HG03439 (cell line): ENCODE results near the gene SLC23A3.
A peak's percentile ranks its signal among the peaks of the same experiment; 100 is the strongest.

Experiments used
- ATAC-seq: cut with Tn5 transposase; IDR thresholded peaks from one replicate; pipeline ENCODE4 v1.9.1; 2021; ENCODE audit warnings: mild to moderate bottlenecking, moderate library complexity; ENCODE audit not compliant: unreplicated experiment

SLC23A3 gene

GRCh38 chr2:219176818-219177551, 7.2 kb upstream of the SLC23A3 start, which contains the start of gene CNPPD1:
Gene CNPPD1, minus strand, starts transcription at chr2:219176925. Its CDS starts 97 bp downstream, at chr2:219176828.
- ATAC-seq: peak; percentile 67

DNA sequence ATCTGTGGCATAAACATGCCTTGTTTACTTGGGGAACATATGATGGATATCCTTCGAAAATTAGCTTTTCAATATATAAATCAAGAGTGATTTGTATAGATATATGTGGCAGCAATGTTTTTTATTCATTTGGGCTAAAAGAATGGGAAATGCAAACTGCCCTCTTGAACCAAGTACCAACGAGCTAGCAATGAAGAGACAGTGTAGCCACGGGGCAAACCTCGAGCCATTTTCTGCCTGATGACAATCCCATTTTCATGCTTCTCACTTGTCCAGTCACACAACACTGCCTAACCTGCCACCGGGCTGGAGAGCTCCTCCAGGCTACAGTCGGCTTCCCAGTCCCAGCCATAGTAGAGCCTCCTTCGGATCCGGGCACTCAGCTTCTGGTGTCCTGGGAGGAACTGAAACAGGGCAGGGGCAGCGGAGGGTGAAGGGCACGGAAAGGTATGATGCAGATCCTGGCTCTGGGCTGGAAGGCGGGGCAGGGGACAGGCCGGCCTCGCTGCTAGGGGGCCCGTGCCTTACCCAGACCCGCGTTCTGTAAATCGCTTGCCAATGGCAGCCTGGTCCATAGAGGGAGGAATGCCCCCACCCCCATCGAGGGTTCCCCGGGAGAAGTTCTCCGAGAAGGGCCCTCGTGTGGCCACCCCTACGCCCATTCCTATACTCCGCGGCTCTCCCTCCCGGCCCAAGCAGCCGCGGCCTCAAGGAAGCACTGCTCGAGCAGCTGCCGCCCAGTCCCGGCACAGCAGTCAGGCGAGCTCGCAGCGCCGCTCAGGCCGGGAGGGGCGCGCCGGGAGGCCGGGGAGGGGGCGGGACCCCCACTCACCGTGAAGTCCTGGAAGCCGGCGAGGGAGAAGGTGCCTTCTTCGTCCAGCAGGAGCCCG, 6.3 kb upstream of the SLC23A3 start:
- ATAC-seq: peak; percentile 8

DNA sequence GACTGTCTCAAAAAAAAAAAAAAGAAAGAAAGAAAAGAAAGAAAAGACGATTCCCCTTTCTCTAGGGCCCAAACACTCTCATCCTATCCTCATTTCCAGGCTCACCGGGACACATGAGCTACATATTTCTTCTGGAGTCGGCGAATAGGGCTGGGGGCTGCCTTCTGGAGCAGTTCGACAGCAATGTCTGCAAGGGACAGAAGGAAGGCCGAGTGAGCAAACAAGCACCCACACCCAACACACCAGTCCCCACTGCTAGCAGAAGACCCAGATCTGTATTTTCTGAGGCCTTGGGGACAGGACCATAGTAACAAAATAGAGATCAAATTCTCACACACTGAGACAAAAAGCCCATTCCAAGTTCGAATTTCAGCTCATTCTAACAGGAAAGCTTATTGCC, 5.7 kb upstream of the SLC23A3 start:
- ATAC-seq: no peak

DNA sequence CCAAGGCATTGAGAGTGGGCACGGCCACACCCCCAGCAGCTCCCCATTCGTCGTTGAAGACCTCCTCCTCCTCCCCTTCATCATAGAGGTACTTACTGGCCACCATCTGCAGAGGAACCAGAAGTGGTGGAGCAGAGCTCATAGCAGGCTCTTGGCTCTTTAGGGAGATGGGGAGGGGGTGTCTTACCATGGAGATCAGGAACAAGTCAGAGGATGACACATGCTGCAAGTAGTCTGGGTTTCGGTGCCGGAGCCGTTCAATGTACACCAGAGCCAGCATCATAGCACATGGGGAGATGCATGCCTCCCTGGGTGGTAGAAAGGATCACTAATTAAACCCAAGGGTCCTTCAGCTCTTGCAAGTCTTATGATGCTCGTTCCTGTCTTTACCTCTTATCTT, 5.0 kb upstream of the SLC23A3 start:
- no peak for ATAC-seq

DNA sequence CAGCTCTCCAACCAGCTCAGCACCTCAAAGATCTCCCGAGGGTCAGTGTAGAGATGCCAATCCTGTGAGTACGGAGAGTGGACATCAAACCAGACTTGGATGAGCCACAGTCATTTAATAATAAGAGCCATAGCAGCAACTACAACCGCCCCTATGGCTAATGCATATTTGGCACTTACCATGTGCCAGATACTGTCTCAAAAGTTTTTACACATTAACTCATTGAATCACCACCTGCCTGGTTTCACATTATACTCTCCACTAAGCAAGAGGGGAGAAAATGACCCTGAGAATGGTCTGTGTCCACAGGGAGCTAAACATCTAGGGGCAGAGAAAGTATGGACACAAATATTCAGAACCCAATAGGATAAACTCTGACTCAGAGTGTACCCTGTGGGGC, 4.3 kb upstream of the SLC23A3 start:
- no peak for ATAC-seq

DNA sequence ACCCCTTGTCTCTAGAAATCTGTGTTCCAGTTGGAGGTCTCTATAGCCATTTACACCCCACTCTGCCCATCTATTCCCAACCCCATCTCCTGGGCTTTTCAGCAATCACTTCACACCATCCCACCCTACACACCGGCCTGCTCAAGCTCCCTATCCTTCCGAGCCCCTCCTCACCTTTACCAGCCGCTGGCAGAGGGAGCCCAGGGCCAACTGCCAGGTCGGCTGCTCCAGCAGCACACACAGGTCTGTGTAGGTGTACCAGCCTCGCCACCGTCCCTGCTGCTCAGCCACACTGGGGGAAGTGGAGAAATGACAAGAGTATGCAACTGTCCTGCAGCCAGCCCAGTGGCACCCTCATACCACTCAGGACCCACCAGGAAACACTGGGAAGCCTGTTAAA, 3.3 kb upstream of the SLC23A3 start:
- ATAC-seq: no peak

DNA sequence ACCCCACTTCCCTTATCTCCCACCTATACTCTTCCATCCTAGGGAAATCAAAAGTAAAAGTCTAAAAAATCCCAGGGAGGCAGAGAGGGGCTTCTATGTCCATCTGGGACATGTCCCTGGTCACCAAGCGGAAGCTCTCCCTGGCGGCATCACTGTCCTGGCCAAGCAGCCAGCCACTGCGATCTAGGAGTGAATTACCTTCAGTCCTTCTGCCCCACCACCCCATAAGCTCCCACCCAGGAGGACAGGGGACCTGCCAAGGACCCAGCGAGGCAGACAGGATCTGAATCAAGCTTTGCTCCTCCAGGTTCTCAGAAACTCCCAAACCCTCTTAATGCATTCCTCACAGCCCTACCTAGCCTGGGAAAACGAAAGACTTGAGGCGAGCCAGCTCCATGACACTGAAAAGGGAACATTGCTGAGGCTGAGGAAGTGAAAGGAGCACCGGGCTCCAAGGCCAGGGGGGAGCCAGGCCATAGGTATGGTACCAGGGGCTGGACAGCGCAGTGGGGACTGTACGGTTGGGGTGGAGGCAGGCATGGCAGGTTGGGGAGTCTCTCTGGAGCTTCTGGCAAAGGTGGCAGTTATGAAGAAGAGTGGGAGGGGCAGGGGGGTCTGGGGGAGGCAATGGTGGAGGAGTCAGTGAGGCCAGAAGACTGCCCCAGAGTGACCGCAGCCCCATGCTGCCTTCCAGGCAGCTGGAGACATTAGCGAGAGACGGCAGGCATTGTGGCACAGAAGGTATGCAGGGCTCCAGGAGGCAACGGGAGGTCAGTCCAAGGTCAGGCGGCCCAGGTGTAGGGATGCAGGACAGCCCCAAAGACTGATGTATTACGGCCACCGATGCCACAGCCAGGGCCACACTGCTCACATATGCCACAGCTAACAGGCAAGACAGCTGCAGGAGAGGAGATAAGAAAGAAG, 2.7 kb upstream of the SLC23A3 start:
- ATAC-seq: no peak

GRCh38 chr2:219171231-219171651, 1.4 kb upstream of the SLC23A3 start:
- no peak for ATAC-seq

- no peak for ATAC-seq
Observed at GRCh38 chr2:219168932-219169331, 897 bp downstream of the SLC23A3 start.

GRCh38 chr2:219168526-219168925, 1.3 kb downstream of the SLC23A3 start:
- no peak for ATAC-seq

DNA sequence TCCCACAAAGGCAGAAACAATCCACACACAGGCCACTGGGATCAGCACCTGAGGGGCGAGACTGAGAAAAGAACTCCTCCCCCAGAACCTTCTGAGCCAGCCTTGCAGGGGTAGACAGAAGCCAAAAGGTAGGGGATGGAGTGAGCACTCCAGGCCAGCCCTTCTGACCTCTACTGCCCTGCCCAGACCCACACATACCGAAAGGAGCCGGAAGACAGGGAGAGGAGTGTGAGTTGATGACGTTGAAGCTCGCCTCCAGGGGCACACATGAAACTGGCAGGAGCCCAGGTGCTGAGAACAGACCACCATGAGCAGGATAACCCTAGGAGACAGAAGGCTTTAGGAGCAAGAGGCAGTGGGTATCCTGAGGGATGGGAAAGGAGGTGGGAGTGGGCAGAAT, 1.8 kb downstream of the SLC23A3 start:
- no peak for ATAC-seq

- ATAC-seq: no peak
Observed at GRCh38 chr2:219165058-219165911, 4.5 kb downstream of the SLC23A3 start.

DNA sequence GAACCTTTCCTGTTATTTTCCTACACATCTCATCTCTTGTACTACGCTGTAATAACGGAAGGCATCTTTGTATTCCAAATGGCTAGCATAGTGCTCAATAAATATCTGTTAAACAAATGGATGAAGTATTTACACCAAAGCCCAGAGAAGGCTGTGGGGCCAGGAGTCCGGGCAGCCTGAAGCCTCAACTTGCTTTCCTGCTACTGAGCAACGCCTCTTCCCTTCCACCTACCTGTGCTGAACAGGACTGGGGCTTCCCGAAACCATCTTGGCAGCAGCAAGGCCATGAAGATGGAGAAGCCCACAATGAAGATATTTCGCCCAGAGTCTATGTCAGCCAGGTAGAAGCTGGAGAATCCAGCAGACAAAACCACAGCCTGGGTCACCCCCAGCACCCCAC, 6.7 kb downstream of the SLC23A3 start:
- no peak for ATAC-seq

- no peak for ATAC-seq
Observed at GRCh38 chr2:219161097-219161496, 8.7 kb downstream of the SLC23A3 start.

DNA sequence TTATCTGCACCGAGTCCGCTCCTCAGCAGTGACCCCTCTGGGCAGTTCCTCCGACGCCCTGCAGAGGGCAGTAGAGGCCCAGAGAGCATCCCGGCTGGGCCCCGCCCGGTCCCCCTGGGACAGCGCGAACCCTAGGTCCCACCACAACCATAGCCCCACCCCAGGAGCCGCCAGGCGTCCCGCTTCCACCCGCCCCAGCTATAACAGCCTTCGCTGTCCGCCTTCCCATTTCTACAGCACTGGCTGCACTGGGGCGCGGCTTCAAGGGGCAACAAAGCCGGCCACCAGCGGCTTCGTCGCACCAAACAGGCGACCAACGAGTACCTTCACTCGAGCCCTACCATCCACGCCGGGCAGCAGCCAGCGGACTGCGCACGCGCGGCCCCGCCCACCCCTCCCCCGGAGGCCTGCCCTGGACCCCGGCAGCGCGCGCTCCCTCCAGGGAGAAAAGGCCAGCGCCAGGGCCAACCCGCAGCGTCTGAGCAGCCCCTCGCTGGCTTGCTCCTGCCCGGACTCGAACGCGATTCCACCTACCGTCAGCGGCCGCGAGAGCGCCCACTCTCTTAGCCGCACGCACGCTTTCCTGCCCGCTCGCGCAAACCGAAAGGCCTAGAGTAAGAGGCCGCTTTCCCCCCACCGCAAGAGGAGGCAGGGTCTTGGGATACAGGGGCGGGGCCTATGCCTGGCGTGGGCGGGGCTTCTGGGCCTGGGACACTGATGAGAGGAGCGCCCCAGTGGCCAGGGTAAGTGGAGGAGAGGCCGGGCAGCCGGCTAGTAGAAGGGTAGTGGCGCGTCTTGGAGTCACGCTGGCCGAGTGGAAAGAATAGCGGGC, 9.4 kb downstream of the SLC23A3 start, which contains the start of gene NHEJ1:
Gene NHEJ1 (minus strand): TSS at position 630 of the 832 bp plus-strand sequence. CDS start 2,453 bp downstream, outside the sequence.
- ATAC-seq: peak; percentile 85

GRCh38 chr2:219159771-219160185, 10.1 kb downstream of the SLC23A3 start:
- ATAC-seq: no peak

GRCh38 chr2:219158586-219158985, 11.2 kb downstream of the SLC23A3 start:
- ATAC-seq: no peak

GRCh38 chr2:219158025-219158424, 11.8 kb downstream of the SLC23A3 start:
- ATAC-seq: no peak

- ATAC-seq: no peak
Observed at GRCh38 chr2:219157396-219157795, 12.4 kb downstream of the SLC23A3 start.
